ENCODE results near the gene HPCAL1. TPM values are rescaled to one million over a fixed set of nuclear protein-coding genes. Genes with fewer than 3 reads are reported as not detected.
"Not testable (repeated sequence)": the region's sequence is repeated elsewhere in the genome, so short reads cannot be mapped to it uniquely, and the experiment has no call there.

HPCAL1 gene
- total RNA-seq, 1 donor from 2014 or later = 62.4 TPM

DNA sequence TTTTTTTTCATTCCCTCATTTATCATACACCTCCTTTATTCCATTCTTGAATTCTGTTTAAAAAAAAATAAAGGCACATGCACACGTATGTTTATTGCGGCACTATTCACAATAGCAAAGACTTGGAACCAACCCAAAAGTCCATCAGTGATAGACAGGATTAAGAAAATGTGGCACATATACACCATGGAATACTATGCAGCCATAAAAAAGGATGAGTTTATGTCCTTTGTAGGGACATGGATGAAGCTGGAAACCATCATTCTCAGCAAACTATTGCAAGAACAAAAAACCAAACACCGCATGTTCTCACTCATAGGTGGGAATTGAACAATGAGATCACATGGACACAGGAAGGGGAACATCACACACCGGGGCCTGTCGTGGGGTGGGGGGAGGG, 39.2 kb upstream of the HPCAL1 start:
- H3K4me1 Mint-ChIP-seq (ENCODE audit: low read depth); H3K9me3 Mint-ChIP-seq: not testable (repeated sequence)

DNA sequence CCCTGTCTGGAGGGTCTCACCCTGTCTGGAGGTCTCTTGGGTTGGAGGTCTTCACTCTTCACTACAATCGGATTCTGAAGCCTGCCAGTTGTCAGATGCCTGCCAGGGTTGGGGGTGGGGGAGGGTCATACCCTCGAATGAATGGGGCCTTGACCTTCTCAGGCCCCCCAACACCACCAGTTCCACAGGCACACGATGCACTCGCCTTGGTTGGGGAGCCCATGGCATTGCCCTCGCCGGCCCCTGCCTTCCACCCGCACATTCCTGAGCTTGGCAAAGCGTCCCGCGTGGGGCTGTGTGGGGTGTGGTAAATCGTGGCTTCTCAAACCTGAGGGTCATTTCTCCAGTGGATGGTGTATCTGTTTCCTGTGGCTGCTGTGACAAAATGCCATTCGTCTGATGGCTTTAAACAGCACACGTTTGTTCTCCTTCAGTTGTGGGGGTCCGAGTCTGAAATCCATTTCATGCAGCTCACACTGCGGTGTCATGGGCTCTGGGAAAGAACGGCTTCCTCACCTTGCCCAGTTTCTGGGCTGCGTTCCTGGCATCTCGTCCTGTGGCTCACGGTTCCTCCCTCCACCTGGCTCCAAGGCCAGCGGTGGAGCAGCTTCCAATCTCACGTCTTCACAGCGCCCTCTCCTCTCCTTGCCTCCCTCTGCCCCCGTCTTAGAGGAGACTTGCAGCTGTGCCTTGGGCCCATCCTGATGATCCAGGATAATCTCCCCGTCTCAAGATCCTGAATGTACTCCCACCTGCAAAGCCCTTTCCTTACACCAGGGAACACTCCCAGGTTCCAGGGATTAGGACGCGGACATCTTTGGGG, 38.0 kb upstream of the HPCAL1 start:
- Mint-ChIP-seq H3K4me1 (ENCODE audit: low read depth) (no peaks in the 10 kb centered on the region), H3K9me3 (no peaks in the 10 kb centered on the region), H3K27ac (no peak overlapping the region), H3K27me3 (ENCODE audit: insufficient read depth) (peaks cover 9% of the 10 kb centered on the region), H3K36me3 (ENCODE audit: low read depth) (no peaks in the 10 kb centered on the region), H3K4me3 (no peak overlapping the region)
- DNase-seq (ENCODE audit: low spot score) = no peak
- intact Hi-C loops (cut with micrococcal nuclease) = no loop called here

More for the DNA sequence above, 39.2 kb upstream of the HPCAL1 start:
- H3K36me3 Mint-ChIP-seq (ENCODE audit: low read depth); DNase-seq (ENCODE audit: low spot score); H3K27ac Mint-ChIP-seq; H3K27me3 Mint-ChIP-seq (ENCODE audit: insufficient read depth); intact Hi-C loops (cut with micrococcal nuclease); H3K4me3 Mint-ChIP-seq: not testable (repeated sequence)

DNA sequence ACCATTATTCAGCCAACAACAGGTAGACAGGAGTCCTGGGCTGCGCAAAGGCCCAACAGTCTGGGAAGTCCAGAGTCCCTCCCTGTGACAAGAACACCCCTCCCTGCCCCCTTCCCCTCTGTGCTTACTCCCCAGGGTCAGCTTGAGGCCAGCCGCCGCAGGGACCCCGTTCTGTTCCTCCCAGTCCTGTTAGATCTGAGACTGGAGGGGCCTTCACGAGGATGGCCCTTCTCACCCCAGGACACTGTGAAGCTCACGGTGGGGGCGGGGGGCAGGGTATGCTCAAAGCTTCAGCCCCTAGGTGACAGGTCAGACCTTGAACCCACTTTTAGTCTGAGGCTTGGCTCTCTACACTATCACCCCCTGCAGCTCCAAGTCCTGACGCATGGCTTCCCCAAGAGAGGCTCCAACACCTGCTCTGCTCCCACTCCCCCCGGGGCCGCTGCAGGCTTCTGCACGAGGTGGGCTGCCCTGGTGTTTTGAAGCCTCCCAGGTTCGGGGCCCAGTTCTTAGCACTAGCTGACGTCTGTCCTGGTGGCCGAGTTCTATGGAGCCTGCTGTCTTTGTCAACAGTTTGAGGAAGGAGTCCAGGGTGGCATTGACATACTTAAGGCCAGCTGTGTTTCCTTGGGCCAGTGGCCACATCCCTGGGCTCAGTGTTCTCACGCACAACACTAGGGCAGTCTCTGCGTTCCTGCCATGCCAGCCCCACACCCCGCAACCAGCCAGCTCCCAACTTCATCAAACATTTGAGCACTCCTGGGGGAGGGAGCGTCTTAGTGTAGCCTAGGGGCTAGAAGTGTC, 37.2 kb upstream of the HPCAL1 start:
- Mint-ChIP-seq H3K27me3 (ENCODE audit: insufficient read depth) (peaks cover 9% of the 10 kb centered on the region), H3K4me3 (no peak overlapping the region), H3K36me3 (ENCODE audit: low read depth) (no peaks in the 10 kb centered on the region), H3K9me3 (no peaks in the 10 kb centered on the region), H3K4me1 (ENCODE audit: low read depth) (no peaks in the 10 kb centered on the region), H3K27ac (no peak overlapping the region)
- DNase-seq (ENCODE audit: low spot score) = no peak
- intact Hi-C loops (cut with micrococcal nuclease) = no loop called here

DNA sequence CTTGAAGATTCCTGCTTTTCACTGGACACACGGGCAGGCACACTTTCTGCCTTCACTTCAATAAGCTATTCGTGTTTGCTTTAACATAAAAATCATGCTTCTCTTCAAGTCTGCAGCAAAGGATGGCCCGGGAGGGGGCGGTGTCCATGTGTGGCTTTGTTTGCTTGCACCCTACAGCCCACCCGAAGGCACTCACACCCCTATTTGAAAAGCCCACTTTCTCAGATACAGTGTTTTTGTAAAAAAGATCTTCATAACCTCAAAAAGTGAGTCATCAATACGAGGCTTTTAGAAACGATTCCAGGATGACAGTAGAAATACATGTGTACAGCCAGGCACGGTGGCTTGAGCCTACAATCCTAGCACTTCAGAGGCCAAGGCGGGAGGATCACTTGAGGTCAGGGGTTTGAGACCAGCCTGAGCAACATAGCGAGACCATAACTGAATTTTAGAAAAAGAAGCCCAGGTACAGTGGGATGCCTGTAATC, 36.5 kb upstream of the HPCAL1 start:
- no peak overlapping the region for H3K4me3 Mint-ChIP-seq

DNA sequence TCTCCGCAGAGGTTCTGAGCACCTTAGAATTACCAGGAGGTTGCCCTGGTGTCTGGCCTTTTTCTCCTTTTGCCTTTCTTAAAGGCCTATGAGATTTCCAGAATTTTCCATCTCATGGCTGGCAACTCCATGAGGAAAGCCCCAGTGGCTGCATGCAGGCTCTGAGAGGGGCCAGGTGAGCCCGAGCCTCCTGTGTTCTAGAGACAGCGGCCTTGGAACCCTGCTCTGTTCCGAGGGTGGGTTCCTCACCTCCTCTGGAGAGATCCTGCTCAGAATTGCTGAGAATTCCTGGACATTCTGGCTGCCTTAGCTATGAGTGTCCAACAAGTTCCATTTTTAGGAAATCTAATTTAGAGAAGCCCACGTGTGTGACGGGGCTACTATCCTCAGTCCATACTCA, 35.7 kb upstream of the HPCAL1 start:
- no peak overlapping the region for H3K27ac Mint-ChIP-seq
- H3K36me3 Mint-ChIP-seq (ENCODE audit: low read depth) = no peaks in the 10 kb centered on the region
- no peak overlapping the region for H3K4me3 Mint-ChIP-seq
- no peaks in the 10 kb centered on the region for H3K9me3 Mint-ChIP-seq
- intact Hi-C loops (cut with micrococcal nuclease) = no loop called here
- no peaks in the 10 kb centered on the region for H3K4me1 Mint-ChIP-seq (ENCODE audit: low read depth)
- H3K27me3 Mint-ChIP-seq (ENCODE audit: insufficient read depth) = peaks cover 3% of the 10 kb centered on the region
- no peak for DNase-seq (ENCODE audit: low spot score)

More for the DNA sequence above, 36.5 kb upstream of the HPCAL1 start:
- no peaks in the 10 kb centered on the region for H3K9me3 Mint-ChIP-seq
- intact Hi-C loops (cut with micrococcal nuclease) = no loop called here
- H3K36me3 Mint-ChIP-seq (ENCODE audit: low read depth) = no peaks in the 10 kb centered on the region
- no peak overlapping the region for H3K27ac Mint-ChIP-seq
- no peak for DNase-seq (ENCODE audit: low spot score)
- H3K27me3 Mint-ChIP-seq (ENCODE audit: insufficient read depth) = peaks cover 6% of the 10 kb centered on the region
- H3K4me1 Mint-ChIP-seq (ENCODE audit: low read depth) = no peaks in the 10 kb centered on the region

DNA sequence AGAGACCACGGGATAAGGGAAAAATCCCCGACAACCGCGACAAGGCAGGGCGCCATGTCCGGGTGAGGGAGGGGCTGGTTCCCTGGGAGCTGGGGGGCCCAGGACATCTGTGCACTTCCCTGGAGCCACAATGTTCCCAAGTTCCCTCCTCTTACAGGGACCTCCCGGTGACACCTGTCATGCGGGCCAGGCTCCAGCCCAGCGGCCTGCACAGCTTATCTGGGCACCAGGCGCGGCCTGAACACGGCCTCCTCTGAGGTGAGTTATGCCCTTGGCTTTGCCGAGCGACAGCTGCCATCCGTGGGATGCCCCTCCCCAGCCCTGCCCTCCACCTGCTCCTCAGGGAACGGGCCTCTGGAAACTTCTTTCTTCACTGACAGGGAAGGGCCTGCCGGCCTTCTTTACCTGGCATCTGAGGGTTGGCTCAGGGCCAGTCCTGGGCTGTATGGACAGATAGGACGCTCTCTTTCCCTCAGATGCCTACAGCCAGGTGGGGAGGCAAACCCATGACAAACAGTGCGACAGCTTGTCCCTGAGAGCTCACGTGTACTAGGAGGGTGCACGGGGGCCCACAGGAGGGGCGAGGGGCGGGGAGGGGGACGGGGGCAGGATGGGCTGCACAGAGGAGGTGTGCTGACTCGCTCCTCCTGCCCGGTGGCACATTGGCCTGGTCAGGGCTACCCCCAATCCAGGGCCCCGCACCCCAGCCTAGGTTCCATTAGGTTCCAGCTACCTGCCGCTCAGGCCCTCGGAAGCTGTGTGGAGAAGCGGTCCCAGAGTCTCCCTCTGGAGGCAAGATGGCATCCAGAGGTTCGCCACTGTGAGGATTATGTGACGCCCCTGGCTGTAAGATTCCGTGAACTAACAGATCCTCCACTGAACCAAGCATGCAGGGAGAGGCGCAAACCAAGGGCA, 34.9 kb upstream of the HPCAL1 start:
- H3K9me3 Mint-ChIP-seq = no peaks in the 10 kb centered on the region
- no peaks in the 10 kb centered on the region for H3K36me3 Mint-ChIP-seq (ENCODE audit: low read depth)
- intact Hi-C loops (cut with micrococcal nuclease) = no loop called here
- H3K27me3 Mint-ChIP-seq (ENCODE audit: insufficient read depth) = peaks cover 3% of the 10 kb centered on the region
- no peak for DNase-seq (ENCODE audit: low spot score)
- no peak overlapping the region for H3K27ac Mint-ChIP-seq
- no peak overlapping the region for H3K4me3 Mint-ChIP-seq
- H3K4me1 Mint-ChIP-seq (ENCODE audit: low read depth) = no peaks in the 10 kb centered on the region

DNA sequence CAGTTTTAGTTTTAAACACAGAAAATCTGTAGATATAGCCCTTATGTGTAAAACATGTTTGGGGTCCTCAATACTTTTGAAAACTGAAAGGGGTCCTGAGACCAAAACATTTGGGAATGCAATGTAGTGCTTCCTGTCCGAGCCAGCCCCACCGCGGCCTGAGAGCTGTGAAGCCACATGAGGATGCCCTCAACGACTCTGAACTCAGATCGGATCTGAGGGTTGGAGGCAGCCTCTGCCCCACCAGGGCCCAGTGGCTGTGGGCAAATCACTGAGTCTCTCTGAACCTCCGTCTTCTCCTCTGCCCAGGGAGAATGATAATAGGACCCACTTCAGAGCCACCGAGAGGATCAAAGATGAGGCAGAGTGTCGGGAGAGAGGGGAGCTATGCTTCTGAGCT, 33.4 kb upstream of the HPCAL1 start:
- no peak for DNase-seq (ENCODE audit: low spot score)
- Mint-ChIP-seq H3K9me3 (no peaks in the 10 kb centered on the region), H3K4me1 (ENCODE audit: low read depth) (no peaks in the 10 kb centered on the region), H3K27ac (no peak overlapping the region), H3K4me3 (no peak overlapping the region), H3K36me3 (ENCODE audit: low read depth) (no peaks in the 10 kb centered on the region), H3K27me3 (ENCODE audit: insufficient read depth) (peaks cover 3% of the 10 kb centered on the region)
- intact Hi-C loops (cut with micrococcal nuclease) = no loop called here

DNA sequence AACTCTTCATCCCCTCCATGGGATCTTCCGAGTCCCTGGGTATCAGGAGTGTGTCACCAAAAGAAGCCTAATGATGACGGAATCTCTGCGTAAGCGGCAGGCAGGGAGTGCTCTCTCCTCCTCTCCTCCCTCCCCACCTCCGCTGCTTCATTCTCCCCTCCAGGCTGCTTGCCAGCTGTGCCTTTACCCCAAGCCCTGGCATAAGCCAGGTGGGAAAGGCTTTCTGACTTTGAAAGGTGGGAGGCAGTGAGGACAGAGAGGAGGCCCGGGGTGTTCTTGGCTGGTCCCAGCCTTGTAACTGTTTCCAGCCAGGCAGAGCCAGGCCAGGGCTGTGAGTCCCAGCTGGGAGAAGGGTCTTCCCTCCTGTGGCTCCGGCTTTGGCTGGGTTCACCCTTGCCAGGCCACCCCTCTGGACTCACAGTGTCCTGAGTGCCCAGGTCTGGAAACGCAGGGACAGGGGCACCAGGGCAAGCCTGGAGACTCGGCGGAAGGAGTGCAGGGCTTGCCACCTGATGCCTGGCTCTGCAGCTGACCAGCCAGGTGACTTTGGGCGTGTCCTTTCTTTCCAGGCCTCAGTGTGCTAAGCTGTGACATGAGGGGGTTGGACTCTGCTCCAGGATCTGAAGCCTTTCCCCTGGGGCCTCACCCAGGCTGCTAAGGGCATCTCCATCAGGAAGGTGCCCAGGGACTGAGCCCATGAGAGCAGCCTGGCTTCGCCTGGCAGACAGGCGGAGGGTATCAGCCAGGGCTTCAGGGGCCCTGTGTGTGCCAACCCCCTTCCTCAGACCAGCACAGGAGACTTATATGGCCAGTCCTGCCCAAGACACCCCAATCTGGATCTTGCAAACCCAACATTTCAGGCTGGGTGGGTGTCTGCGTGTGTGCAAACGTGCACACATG, 32.7 kb upstream of the HPCAL1 start:
- Mint-ChIP-seq H3K4me3 (no peak overlapping the region), H3K27me3 (ENCODE audit: insufficient read depth) (peaks cover 3% of the 10 kb centered on the region), H3K36me3 (ENCODE audit: low read depth) (no peaks in the 10 kb centered on the region), H3K4me1 (ENCODE audit: low read depth) (no peaks in the 10 kb centered on the region), H3K9me3 (no peaks in the 10 kb centered on the region), H3K27ac (no peak overlapping the region)
- intact Hi-C loops (cut with micrococcal nuclease) = loop anchor here (1.0 kb wide), 2 partner anchors 139 to 165 kb away; no protein-coding TSS in a partner anchor
- no peak for DNase-seq (ENCODE audit: low spot score)

DNA sequence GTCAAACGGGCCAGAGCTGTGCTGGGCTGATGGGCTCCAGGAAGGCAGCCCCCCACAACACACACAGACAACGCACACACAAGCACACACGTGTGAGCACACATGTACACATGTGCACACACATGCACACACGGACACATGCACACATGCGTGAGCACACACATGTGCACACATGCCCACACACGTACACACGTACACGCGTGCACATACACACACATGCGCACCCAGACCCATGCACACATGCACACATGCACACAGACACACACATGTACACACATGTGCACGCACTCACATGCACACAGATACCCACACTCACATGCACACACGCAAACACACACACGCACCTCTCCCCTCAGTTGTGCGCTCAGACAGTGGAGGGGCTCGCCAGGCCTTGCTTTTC, 31.2 kb upstream of the HPCAL1 start:
- H3K9me3 Mint-ChIP-seq = no peaks in the 10 kb centered on the region
- H3K27me3 Mint-ChIP-seq (ENCODE audit: insufficient read depth) = peaks cover 3% of the 10 kb centered on the region
- DNase-seq (ENCODE audit: low spot score) = no peak
- no peak overlapping the region for H3K4me3 Mint-ChIP-seq
- intact Hi-C loops (cut with micrococcal nuclease) = no loop called here
- H3K36me3 Mint-ChIP-seq (ENCODE audit: low read depth) = no peaks in the 10 kb centered on the region
- H3K27ac Mint-ChIP-seq = no peak overlapping the region
- no peaks in the 10 kb centered on the region for H3K4me1 Mint-ChIP-seq (ENCODE audit: low read depth)

DNA sequence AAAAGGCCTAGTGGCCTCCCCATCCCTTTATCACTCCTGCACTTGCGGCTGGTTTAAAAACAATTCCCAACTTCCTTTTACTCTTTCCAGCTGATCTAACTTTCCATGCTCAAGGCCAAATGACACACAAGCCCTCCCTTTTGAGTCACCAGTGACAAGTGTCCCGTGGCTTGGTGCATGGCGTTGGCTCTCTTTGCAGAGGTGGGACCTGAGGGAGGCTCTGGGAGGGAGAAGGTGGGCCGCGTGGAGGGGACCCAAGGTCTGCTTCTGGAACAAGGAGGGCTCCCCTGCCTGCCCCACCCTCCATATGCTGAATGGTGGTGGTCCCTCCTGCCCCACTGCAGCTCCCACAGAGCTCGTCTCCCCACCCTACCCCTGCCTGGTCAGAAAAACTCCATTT, 30.8 kb upstream of the HPCAL1 start:
- H3K27ac Mint-ChIP-seq = no peak overlapping the region
- intact Hi-C loops (cut with micrococcal nuclease) = no loop called here
- H3K4me1 Mint-ChIP-seq (ENCODE audit: low read depth) = no peaks in the 10 kb centered on the region
- no peaks in the 10 kb centered on the region for H3K36me3 Mint-ChIP-seq (ENCODE audit: low read depth)
- peaks cover 3% of the 10 kb centered on the region for H3K27me3 Mint-ChIP-seq (ENCODE audit: insufficient read depth)
- DNase-seq (ENCODE audit: low spot score) = no peak
- H3K4me3 Mint-ChIP-seq = no peak overlapping the region
- H3K9me3 Mint-ChIP-seq = no peaks in the 10 kb centered on the region

DNA sequence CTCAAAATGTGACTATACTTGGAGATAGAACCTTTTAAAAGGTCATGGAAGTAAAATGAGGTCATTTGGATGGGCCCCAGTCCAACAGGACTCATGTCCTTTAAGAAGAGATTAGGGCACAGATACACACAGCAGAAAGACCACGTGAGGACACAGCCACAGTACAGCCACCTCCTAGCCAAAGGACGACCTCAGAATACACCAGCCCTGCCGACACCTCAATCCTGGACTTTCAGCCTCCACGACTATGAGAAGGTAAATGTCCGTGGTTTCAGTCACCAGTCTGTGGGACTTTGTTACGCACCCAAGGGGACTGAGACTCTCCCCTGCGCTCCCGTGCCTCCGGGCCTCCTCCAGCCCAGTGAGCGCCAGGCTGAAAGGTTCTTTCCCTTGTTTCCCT, 30.2 kb upstream of the HPCAL1 start:
- H3K9me3 Mint-ChIP-seq = no peaks in the 10 kb centered on the region
- intact Hi-C loops (cut with micrococcal nuclease) = no loop called here
- H3K27ac Mint-ChIP-seq = no peak overlapping the region
- no peak overlapping the region for H3K4me3 Mint-ChIP-seq
- no peaks in the 10 kb centered on the region for H3K36me3 Mint-ChIP-seq (ENCODE audit: low read depth)
- DNase-seq (ENCODE audit: low spot score) = no peak
- H3K27me3 Mint-ChIP-seq (ENCODE audit: insufficient read depth) = peaks cover 6% of the 10 kb centered on the region
- no peaks in the 10 kb centered on the region for H3K4me1 Mint-ChIP-seq (ENCODE audit: low read depth)

All from activated T-helper 1 cell treated with anti-CD3 and anti-CD28 coated beads, Interleukin-12 subunit alpha, Interleukin-12 subunit beta, Interleukin-2, Interleukin-4 antibody, amounts not matched to agents 30 ng/mL and 10 ng/mL and 1 ng/mL, durations not matched to agents 14 hours and 24 hours and 36 hours (primary cell).